ENCODE measurements around the gene CCDC8. TPM values are rescaled to one million over a fixed set of nuclear protein-coding genes. Genes with fewer than 3 reads are reported as not detected.

Gene CCDC8
- total RNA-seq, 2 experiments from 2014 or later, result not detected

GRCh38 chr19:46412650-46413261 lies 608 bp downstream of the CCDC8 start:
- no peak overlapping the region for H3K27ac ChIP-seq (ENCODE audit: low read depth in 1 of 2, low read length in 2 of 2)
- DNase-seq, result no peak
- H3K27ac Mint-ChIP-seq, result no peak overlapping the region

GRCh38 chr19:46411925-46412649 lies 1.3 kb downstream of the CCDC8 start:
- no peak overlapping the region for H3K4me3 ChIP-seq (ENCODE audit: low read length)
- intact Hi-C loops (cut with DNase I, micrococcal nuclease), result no loop called here
- H3K4me1 ChIP-seq (ENCODE audit: insufficient read depth, low read length), result peaks cover 7% of the 10 kb centered on the region
- Mint-ChIP-seq H3K27ac (no peak overlapping the region), H3K4me1 (ENCODE audit: low read depth) (peaks cover 15% of the 10 kb centered on the region), H3K4me3 (no peak overlapping the region), H3K36me3 (ENCODE audit: low read depth) (no peaks in the 10 kb centered on the region), H3K27me3 (peaks cover 80% of the 10 kb centered on the region), H3K9me3 (no peaks in the 10 kb centered on the region)
- ChIA-PET POLR2A (no interaction called here), CTCF (no interaction called here)
- H3K27me3 ChIP-seq (ENCODE audit: control insufficient read depth in 1 of 2, insufficient read depth in 2 of 2, low read length in 2 of 2), result peaks cover 65 to 82% of the 10 kb centered on the region in 2 experiments
- TF ChIP-seq CTCF (IDR thresholded peaks at IDR 0.05), result no peak
- no peaks in the 10 kb centered on the region for H3K36me3 ChIP-seq (ENCODE audit: insufficient read depth, low read length)
- no peak for DNase-seq
- no peak for ATAC-seq (ENCODE audit: poor library complexity)
- H3K27ac ChIP-seq (ENCODE audit: low read depth in 1 of 2, low read length in 2 of 2), result no peak overlapping the region
- H3K9me3 ChIP-seq (ENCODE audit: control insufficient read depth in 1 of 2, insufficient read depth in 1 of 2, low read length in 2 of 2), result peaks cover 0 to 39% of the 10 kb centered on the region in 2 experiments

More at GRCh38 chr19:46412650-46413261, 608 bp downstream of the CCDC8 start:
- CTCF ChIA-PET, result no interaction called here
- peaks cover 0 to 39% of the 10 kb centered on the region in 2 experiments for H3K9me3 ChIP-seq (ENCODE audit: control insufficient read depth in 1 of 2, insufficient read depth in 1 of 2, low read length in 2 of 2)
- H3K27me3 ChIP-seq (ENCODE audit: control insufficient read depth in 1 of 2, insufficient read depth in 2 of 2, low read length in 2 of 2), result peaks cover 66 to 75% of the 10 kb centered on the region in 2 experiments
- no peak for TF ChIP-seq CTCF (IDR thresholded peaks at IDR 0.05)
- no peaks in the 10 kb centered on the region for H3K36me3 ChIP-seq (ENCODE audit: insufficient read depth, low read length)
- intact Hi-C loops (cut with DNase I, micrococcal nuclease), result no loop called here
- H3K4me3 ChIP-seq (ENCODE audit: low read length), result no peak overlapping the region
- Mint-ChIP-seq H3K36me3 (ENCODE audit: low read depth) (no peaks in the 10 kb centered on the region), H3K4me3 (no peak overlapping the region), H3K27me3 (peaks cover 79% of the 10 kb centered on the region), H3K4me1 (ENCODE audit: low read depth) (peaks cover 15% of the 10 kb centered on the region), H3K9me3 (no peaks in the 10 kb centered on the region)
- POLR2A ChIA-PET, result no interaction called here
- peaks cover 7% of the 10 kb centered on the region for H3K4me1 ChIP-seq (ENCODE audit: insufficient read depth, low read length)
- ATAC-seq (ENCODE audit: poor library complexity), result no peak

DNA sequence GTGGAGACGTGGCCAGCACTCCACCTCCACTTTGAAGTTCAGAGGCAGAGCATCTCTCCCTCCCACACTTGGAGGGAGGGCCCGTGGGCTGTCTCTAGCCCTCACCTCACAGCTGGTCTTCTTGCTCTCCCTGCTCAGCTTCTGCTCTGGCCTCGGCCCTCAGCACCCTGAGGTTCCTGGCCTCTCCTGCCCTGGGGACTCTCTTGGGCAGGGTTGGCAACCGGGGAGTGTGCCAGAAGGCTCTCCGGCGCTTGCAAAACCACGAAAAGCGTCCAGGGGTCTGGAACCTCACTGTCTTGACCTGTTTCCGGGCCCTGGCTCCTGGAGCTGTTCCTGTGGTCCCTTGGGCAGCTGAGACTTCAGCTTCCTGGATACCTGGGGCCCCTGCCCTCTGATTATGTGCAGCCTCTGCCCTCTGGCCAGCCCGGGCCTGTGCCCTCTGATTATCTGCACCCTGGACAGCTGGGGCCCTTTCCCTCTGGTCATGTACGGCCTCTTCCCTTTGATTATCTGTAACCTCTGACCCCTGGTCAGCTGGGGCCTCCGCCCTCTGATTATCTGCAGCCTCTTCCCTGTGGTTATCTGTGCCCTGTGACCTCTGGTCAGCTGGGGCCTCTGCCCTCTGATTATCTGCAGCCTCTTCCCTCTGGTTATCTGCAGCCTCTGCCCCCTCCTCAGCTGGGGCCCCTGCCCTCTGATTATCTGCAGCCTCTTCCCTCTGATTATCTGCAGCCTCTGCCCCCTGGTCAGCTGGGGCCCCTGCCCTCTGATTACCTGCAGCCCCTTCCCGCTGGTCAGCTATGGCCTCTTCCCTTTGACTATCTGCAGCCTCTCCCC lies 2.1 kb downstream of the CCDC8 start:
- no peak for ATAC-seq (ENCODE audit: poor library complexity)
- H3K27ac Mint-ChIP-seq, result no peak overlapping the region
- TF ChIP-seq CTCF (IDR thresholded peaks at IDR 0.05), result no peak
- H3K36me3 Mint-ChIP-seq (ENCODE audit: low read depth), result no peaks in the 10 kb centered on the region
- ChIA-PET CTCF (no interaction called here), POLR2A (no interaction called here)
- H3K27me3 Mint-ChIP-seq, result peaks cover 83% of the 10 kb centered on the region
- no peak for DNase-seq
- intact Hi-C loops (cut with DNase I, micrococcal nuclease), result no loop called here
- Histone ChIP-seq H3K27ac (ENCODE audit: low read depth in 1 of 2, low read length in 2 of 2) (no peak overlapping the region), H3K36me3 (ENCODE audit: insufficient read depth, low read length) (no peaks in the 10 kb centered on the region), H3K4me3 (ENCODE audit: low read length) (no peak overlapping the region), H3K9me3 (ENCODE audit: control insufficient read depth in 1 of 2, insufficient read depth in 1 of 2, low read length in 2 of 2) (peaks cover 0 to 36% of the 10 kb centered on the region in 2 experiments), H3K27me3 (ENCODE audit: control insufficient read depth in 1 of 2, insufficient read depth in 2 of 2, low read length in 2 of 2) (peaks cover 66 to 77% of the 10 kb centered on the region in 2 experiments), H3K4me1 (ENCODE audit: insufficient read depth, low read length) (peaks cover 3% of the 10 kb centered on the region)
- H3K4me1 Mint-ChIP-seq (ENCODE audit: low read depth), result peaks cover 14% of the 10 kb centered on the region
- H3K4me3 Mint-ChIP-seq, result no peak overlapping the region
- H3K9me3 Mint-ChIP-seq, result no peaks in the 10 kb centered on the region
